ENCODE results near the gene ANKRD34C. TPM values are rescaled to one million over a fixed set of nuclear protein-coding genes. Genes with fewer than 3 reads are reported as not detected.

The ANKRD34C gene
- not detected in 2 replicates for total RNA-seq (2021)
- long read RNA-seq: 0 reads

DNA sequence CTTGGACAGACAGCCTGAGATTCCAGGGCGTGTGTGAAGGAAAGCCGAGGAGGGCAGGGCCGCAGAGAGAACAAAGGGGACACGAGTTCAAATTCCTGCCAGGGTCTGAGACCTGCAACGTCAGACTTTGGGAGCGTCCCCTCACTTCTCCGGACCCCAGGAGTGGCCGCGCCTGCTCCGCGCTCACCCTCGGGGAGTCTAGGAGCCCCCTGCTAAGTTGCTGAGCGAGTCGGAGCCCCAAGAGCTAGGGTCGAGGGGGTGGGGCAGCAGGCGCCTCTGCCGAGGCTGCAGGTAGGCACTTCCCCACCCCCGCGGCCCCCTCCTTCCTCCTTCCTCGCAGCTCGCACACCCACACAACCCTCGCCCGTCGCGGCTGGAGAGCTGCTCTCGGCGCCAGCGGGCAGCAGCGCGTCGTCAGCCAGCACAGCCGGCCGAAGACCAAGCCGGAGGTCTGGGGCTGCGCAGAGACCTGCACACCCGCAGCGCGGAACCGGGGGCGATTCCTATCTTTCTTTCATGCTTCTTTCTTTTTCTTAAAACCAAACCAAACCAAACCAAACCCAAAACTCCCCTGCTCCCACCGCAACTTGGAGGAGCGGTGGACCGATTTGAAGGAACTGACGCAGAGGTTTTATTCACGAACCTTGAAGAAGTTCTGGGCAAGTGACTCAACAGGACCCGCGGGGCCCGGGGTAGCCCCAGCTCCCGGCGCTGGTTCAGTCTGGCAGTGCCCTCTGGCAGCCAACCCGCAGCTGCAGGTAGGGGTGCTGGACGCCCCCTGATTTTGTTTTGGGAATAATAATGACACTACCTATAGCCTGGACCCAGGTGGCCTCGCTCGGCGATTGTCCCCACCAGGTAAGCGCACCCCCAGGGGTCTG is at the start of gene ANKRD34C:
TSS of gene ANKRD34C (plus strand) at position 352 of the 881 bp plus-strand sequence. CDS start 10,563 bp downstream, outside the sequence.
- Histone ChIP-seq H3K4me2 (ENCODE audit: insufficient read depth, insufficient read length, low read length) (peak within 1 kb of the TSS; percentile 59), H3K23me2 (ENCODE audit: insufficient read length, low read depth, low read length, poor library complexity, severe bottlenecking) (peaks cover 13% of the 10 kb centered on the region), H3K23ac (ENCODE audit: insufficient read length, low read depth, low read length) (no peak within 1 kb of the TSS), H3K27ac (ENCODE audit: insufficient read length, low read depth, low read length) (no peak within 1 kb of the TSS), H3K9me3 (ENCODE audit: control insufficient read depth, low read depth, low read length) (no peaks in the 10 kb centered on the region), H2BK12ac (ENCODE audit: insufficient read length, low read depth, low read length) (no peak within 1 kb of the TSS), H3K56ac (ENCODE audit: insufficient read length, low read depth, low read length) (no peak within 1 kb of the TSS), H3T11ph (ENCODE audit: low read length) (no peak within 1 kb of the TSS), H4K91ac (ENCODE audit: insufficient read length, low read depth, low read length) (no peak within 1 kb of the TSS), H2BK20ac (ENCODE audit: low read depth, low read length, poor library complexity, severe bottlenecking) (no peak within 1 kb of the TSS), H3K18ac (ENCODE audit: insufficient read length, low read depth, low read length) (no peak within 1 kb of the TSS), H2BK120ac (ENCODE audit: low read depth, low read length, poor library complexity, severe bottlenecking) (no peak within 1 kb of the TSS), H3K9ac (ENCODE audit: extremely low read depth, insufficient read length, low read length) (no peak within 1 kb of the TSS), H3K14ac (ENCODE audit: insufficient read depth, low read length) (no peak within 1 kb of the TSS), H3K4ac (ENCODE audit: low read depth, low read length) (no peak within 1 kb of the TSS), H2AFZ (ENCODE audit: low read length) (no peak within 1 kb of the TSS), H3K4me1 (ENCODE audit: insufficient read depth, low read length) (no peaks in the 10 kb centered on the region), H4K20me1 (ENCODE audit: control insufficient read depth, insufficient read depth, insufficient read length) (no peaks in the 10 kb centered on the region), H4K8ac (replicated peaks; ENCODE audit: insufficient read length, low read depth, low read length) (no peak within 1 kb of the TSS), H2BK5ac (ENCODE audit: insufficient read length, low read length) (no peak within 1 kb of the TSS), H4K5ac (ENCODE audit: insufficient read length, low read depth, low read length) (no peak within 1 kb of the TSS), H2BK15ac (ENCODE audit: low read depth, low read length) (no peak within 1 kb of the TSS), H3K79me1 (ENCODE audit: insufficient read depth, low read depth, low read length, poor library complexity, severe bottlenecking) (no peaks in the 10 kb centered on the region), H3K27me3 (ENCODE audit: insufficient read depth, low read length) (peaks cover 25% of the 10 kb centered on the region; the same call in 1 of the 2 replicates), H3K79me2 (ENCODE audit: insufficient read depth, low read length) (no peaks in the 10 kb centered on the region), H2AK5ac (ENCODE audit: insufficient read length, low read length) (no peak within 1 kb of the TSS)
- peaks cover 9 to 11% of the 10 kb centered on the region in 2 experiments for H3K4me1 Mint-ChIP-seq
- TF ChIP-seq, protein P1, sequence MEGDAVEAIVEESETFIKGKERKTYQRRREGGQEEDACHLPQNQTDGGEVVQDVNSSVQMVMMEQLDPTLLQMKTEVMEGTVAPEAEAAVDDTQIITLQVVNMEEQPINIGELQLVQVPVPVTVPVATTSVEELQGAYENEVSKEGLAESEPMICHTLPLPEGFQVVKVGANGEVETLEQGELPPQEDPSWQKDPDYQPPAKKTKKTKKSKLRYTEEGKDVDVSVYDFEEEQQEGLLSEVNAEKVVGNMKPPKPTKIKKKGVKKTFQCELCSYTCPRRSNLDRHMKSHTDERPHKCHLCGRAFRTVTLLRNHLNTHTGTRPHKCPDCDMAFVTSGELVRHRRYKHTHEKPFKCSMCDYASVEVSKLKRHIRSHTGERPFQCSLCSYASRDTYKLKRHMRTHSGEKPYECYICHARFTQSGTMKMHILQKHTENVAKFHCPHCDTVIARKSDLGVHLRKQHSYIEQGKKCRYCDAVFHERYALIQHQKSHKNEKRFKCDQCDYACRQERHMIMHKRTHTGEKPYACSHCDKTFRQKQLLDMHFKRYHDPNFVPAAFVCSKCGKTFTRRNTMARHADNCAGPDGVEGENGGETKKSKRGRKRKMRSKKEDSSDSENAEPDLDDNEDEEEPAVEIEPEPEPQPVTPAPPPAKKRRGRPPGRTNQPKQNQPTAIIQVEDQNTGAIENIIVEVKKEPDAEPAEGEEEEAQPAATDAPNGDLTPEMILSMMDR (conservative IDR thresholded peaks at IDR 0.05): no peak
- WGBS (ENCODE audit: extremely low coverage, insufficient read length, low lambda C conversion rate): no CpG with 5 or more reads among the region's 56 CpGs
- peak within 1 kb of the TSS; percentile 53 to 79 for H3K4me3 Mint-ChIP-seq
- H3K9me3 Mint-ChIP-seq: peaks cover 0 to 4% of the 10 kb centered on the region in 2 experiments; a peak in 1 of 5 replicates
- H3K36me3 Mint-ChIP-seq (ENCODE audit: insufficient read depth in 1 of 3, low read depth in 3 of 3): no peaks in the 10 kb centered on the region
- peaks cover 87% of the 10 kb centered on the region for H3K27me3 Mint-ChIP-seq (ENCODE audit: low read depth)
- DNase-seq: peak; percentile 50
- H3K27ac Mint-ChIP-seq: no peak within 1 kb of the TSS

All from H9 (cell line).